ENCODE results near the gene SMIM32.

The SMIM32 gene

DNA sequence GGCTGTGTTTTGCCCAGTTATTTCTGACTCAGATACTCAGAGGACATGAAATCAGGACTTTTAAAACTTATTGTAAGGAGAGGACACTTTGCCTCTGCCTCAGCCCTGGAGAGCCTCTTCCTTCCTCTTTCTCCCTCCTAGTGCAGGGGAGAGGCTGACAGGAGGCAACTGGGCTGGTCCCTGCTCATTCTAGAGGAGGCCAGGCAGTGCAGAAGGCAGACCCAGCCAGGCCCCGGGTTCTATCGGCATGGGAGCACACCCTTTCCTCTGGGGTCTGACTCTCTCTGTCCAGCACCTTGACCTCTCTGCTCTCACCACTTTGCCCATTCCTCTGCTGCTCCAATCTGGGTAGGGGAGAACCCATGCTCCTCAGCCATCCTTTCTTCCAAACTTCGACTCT, 16.0 kb upstream of the SMIM32 start:
- no peak for DNase-seq (ENCODE audit: low read depth in 2 of 2, low spot score in 1 of 2)

DNA sequence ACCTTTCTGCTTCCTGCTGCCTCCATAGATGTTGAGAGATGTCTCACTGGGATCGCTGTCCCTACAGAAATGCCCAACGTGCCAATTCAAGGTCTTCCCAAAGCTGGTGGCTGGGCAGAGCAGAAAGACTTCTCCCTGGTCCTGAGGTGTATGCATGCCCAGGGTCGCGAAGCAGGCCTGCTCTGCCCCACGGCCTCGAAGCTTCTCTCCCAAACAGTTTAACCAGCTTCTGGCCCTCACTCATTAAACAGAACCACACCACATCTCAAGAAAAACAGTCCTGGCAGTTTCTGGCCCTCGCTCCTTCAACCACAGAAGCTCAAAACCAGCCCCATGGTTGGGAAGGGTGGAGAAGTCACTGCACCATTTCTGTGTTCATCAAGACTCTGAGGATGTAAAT, 14.7 kb upstream of the SMIM32 start:
- DNase-seq (ENCODE audit: low read depth in 2 of 2, low spot score in 1 of 2) = no peak

DNA sequence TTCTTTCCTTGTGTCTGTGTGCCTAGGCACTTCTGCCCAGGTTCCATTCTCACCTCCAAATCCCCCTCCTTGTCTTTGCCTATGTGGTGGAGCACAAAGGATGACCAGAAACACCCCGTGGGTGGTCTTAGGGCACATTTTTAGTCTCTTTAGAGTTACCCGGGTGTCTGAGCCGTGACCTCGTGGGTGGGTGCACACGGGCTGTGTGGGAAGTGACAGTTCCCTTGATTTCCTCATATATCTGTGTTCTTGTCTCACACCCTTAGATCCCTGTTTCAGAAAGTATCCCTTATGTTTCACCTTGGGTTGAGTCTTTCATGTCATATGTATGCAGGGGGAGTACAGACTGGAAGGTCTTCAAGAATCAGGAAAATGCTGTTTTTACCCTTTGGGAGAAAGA, 13.4 kb upstream of the SMIM32 start:
- DNase-seq (ENCODE audit: low read depth in 2 of 2, low spot score in 1 of 2) = no peak

DNA sequence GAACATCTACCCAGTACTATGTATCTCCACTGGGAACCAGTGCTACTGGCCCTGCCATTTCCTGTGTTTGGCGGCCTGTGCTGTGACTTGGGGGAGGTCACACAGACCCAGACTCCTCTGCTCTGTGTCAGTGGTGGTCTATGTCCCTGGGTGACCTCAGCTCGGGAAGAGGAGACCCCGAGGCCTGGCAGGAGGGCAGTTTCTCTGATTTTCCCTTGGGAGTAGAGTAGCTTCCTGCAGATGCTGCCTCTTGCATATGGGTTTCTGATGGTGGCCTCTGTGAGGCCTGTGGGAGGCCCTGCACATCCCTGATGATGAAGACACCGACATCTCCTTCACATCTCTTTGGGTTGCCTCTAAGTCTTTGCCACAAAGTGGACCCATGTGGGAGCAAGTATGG, 13.0 kb upstream of the SMIM32 start:
- no peak for DNase-seq (ENCODE audit: low read depth in 2 of 2, low spot score in 1 of 2)

DNA sequence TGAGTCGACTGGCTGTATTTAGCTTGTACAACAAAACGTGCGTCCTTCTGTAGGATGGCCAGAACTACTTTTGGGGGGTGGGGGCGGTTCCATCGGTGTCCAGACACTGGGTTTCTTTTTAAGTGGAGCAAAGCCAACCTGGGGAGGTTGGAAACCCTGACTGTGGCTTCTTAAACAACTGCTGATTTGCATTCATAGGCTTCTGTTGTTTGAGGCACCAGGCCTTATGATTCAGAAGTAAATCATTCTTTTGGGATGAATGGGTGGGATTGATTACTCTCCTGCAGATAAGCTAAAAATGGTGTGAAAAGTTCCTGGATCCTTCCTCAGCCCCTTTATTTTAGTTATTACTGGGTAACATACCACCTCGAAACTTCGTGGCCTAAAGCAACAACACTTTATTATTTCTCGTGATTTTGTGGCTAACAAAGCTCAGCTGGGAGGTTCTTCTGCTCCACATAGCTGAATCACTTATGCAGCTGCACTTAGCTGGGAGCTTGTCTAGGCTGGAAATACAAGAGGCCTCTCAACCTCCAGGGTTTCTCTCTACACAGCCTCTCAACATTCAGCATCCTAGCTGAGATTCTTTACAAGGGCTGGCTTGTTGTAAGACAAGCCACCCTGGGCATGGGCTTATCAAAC, 12.2 kb upstream of the SMIM32 start:
- DNase-seq (ENCODE audit: low read depth in 2 of 2, low spot score in 1 of 2) = no peak

DNA sequence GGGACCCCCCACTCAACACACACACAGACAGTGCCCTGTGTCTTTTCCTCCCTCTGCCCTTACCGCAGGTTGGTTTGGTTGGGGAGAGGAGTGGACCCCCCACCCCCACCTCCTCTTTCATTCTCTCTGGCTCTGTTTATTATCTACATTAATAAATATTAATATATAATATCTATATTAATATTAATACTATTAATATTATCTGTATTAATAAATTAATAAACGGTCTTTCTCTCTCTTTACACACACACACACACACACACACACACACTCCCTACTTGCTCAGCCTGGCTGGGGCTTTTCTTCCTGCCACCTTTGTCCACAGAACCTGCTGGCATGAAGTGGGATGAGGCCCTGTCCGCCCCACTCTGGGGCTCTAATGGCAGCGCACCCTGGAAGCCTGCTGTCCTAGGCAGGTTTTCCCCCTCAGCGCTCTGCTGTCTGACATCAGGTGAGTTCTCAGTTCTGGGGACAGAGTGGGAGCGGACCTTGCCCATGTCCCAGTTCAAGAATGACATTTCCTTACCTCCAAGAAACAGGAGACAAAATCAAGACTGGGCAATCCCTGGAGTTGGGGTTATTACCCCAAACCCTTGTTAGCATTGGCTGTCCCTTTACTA, 10.5 kb upstream of the SMIM32 start:
- DNase-seq (ENCODE audit: low read depth in 2 of 2, low spot score in 1 of 2) = no peak

DNA sequence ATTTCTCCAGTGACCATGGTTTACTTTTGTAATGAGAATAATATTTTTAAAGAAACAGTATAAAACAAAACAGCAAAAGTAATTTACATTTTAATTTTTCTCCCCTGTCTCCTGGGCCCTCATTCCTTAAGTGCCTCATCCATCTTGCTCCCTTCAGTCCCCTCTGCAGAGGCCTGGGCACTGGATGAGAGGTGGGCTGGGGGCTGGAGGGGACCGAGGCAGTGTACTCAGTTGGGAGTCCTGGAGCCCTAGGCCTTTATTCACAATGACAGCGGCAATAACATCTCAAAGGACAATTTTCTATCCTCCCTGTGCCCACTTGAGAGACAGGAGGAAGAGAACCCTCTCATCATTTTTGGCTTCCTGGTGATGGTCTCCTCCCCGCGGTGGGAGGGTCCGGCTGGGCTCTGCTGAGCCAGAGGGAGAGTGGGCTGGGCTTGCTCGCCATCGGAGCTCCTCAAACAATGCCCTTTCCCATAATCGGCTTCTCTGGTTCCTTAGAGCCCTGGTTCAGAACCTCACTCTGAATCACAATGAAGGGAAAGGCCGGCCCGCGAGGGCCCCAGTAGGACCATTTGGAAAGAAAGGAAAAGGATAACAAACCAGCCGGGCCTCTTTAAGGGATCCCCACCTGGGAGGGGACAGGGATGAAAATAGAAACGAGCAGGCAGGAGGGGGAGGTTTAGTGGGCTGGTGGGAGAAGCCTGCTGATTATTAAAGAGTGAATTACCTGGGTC, 9.7 kb upstream of the SMIM32 start:
- no peak for DNase-seq (ENCODE audit: low read depth in 2 of 2, low spot score in 1 of 2)

DNA sequence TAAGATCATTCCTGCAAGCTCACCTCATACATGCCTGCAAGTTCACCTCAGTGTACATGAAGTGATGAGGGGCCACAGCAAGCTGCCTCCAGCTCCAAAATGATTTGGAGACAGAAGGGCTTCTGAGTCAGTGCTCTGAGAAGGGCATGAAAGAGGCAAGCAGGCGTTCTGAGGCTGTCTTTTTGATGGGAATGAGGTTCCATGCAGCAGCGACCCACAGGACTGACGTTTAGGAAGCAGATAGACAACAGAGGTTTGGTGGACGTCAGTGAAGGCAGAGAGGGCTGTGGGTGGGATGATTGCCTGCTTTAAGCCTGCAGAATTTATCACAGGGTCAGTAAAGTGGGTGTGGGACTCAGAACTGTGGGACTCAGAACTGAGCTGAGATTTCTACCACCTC, 8.9 kb upstream of the SMIM32 start:
- DNase-seq (ENCODE audit: low read depth in 2 of 2, low spot score in 1 of 2) = no peak

DNA sequence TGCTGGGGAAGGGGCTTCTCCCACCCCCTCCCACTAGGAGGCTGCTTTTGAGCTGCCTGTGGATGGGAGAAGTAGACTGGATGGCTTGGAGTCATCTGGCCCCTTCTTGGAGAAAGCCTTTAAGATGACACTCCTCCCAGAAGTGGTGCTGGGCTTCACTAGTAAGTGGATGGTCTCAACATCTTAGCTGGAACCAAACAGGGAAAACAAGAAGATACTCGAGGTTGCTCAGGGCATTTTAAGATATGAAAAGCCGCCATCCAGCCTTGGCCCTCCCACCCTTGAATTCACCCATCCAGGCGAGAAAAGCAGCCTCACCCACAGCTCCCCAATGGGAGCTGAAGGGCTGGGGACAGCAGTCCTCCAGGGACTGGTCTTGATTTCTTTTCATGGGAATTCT, 7.8 kb upstream of the SMIM32 start:
- no peak for DNase-seq (ENCODE audit: low read depth in 2 of 2, low spot score in 1 of 2)

DNA sequence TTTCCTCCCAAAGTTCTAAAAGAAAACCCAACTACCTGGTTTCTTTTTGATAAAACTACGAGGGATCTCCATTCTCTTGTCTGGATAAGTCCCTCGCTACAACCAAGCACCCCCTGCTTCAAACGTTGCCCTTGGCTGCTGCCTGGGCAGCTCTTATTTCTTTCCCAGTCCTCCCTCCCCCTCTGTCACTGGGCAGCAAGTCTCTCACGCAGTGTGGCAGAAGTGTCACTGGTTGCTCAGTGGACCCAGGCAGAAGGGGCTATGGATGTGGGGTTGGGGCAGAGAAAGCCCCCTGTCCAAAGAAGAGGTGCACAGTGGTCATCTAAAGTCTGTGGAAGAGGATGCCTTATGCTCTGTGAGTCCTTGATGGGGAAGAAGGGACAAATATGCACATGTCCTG, 7.2 kb upstream of the SMIM32 start:
- no peak for DNase-seq (ENCODE audit: low read depth in 2 of 2, low spot score in 1 of 2)

DNA sequence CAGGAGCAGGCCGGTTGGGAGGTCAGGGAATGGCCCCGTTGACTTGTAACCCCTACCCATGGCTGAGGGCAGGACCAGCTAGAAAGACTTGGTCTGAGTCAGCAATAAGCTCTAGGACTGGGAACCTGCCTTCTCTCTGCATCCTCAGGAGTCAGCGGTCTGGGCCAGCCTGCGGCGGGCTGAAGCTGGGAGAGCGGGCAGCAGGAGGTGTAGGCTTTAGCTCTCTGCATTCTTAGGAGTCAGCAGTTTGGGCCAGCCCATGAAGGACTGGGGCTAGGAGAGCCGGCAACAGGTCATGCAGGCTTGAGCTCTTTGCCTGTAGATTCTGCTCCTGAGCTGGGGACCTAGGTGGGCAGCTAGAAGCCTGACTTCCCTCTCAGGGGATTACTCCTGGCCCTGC, 6.4 kb upstream of the SMIM32 start:
- no peak for DNase-seq (ENCODE audit: low read depth in 2 of 2, low spot score in 1 of 2)

DNA sequence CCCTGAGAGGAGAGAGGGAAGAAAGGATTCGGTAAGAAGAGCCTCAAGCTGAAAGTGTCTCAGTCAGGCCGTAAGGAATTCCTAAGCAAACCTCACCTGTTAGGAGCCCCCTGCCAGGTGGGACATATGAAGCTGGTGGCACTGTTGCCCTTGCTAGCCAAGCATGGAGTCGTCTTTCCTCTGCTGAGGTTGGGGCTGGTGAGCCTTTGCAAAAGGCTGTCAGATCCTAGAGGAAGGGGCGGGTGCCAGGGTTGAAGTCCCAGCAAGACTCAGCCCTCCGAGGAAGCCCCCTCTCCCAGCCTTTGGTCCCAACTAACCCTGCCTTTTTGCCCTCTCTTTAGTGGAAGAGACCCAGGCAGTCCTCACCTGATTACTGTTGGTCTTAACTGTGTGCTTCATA, 5.5 kb upstream of the SMIM32 start:
- no peak for DNase-seq (ENCODE audit: low read depth in 2 of 2, low spot score in 1 of 2)

DNA sequence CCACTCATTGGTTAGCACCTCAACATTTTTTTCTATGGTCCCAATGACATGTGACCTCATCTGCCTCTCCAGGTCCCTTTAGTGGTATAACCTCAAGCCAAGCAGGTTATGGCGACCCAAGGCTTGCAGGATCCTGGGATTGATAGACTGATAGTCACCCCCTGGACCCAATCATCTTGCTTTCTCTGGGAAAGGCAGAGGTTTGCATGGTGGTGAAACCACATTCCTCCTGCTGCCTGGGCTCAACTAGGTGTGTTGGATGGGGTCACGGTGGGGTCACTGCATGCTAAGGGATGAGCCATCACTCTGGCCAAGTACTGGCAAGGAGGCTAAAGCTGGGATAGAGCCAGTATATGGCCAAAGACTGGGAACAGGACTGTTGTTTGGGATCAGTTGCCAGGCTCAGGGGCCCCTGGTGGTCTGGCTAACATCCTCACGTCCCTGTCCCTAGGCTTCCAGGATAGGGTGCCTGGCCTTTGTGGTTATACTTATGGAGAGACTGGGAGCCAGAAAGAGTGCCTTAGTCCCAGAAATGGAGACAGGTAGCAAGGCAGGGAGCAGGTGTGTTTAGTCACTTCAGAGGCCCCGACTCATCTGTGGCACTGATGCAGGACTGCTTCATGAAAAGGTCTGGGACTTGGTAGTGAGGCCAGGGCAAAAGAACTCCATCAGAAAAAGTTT, 4.6 kb upstream of the SMIM32 start:
- DNase-seq (ENCODE audit: low read depth in 2 of 2, low spot score in 1 of 2) = no peak

DNA sequence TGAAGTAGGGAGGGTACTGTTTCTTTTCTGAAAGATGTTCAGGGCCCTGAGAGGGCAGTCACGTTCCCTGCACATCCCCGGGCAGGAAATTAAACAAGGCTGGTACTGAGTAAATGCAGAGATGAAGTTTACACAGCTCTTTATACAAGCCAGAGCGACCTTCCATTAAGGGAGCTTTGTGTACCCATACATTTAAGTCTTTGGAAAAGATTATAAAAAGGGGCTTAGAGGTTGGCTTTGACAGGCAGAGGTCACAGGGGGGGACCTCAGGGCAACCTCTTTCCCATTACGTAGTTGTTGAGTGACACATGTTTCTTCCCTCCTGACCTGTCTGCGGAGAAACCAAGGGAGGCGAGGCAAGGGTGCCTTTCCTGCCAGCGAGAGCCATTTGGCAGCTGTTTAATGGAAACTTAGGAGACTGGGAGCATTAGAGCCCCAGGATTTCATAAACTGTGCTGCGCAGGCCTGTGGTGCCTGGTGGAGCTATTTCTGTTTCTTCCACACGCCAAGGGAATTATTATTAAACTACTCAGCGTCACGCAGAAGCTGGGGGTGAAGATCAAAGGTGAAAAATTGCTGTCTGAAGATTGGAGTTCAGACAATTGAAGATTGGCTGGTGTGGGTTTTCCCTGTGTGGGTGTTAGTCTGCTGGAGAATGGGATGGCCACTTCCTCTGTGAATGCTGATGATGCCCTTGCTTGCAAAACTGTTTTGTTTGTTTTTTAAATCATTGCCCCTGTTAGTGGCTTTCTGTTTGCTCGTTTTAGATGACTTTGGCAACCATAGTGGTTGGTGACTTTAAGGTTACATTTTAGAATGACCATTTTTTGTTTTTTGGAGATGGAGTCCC, 3.2 kb upstream of the SMIM32 start:
- no peak for DNase-seq (ENCODE audit: low read depth in 2 of 2, low spot score in 1 of 2)

DNA sequence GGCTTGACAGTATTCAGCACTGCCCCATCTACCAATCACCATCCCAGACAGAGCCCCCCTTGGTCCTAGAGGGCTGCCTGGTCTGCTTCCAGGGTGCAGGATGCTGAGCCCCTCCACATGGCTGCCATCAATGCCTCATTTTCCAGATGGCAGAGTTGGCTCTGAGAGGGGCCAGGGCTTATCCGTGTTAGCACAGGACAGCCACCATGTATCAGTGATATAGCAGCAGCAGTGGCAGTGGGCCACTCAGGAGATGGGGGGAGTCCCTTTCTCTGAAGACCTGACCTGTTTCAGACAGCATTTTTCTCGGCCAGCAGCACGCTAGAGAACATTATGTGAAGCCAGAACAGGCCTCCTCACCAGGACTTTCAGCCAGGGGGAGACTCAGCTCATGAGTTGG, 1.6 kb upstream of the SMIM32 start:
- no peak for DNase-seq (ENCODE audit: low read depth in 2 of 2, low spot score in 1 of 2)

DNA sequence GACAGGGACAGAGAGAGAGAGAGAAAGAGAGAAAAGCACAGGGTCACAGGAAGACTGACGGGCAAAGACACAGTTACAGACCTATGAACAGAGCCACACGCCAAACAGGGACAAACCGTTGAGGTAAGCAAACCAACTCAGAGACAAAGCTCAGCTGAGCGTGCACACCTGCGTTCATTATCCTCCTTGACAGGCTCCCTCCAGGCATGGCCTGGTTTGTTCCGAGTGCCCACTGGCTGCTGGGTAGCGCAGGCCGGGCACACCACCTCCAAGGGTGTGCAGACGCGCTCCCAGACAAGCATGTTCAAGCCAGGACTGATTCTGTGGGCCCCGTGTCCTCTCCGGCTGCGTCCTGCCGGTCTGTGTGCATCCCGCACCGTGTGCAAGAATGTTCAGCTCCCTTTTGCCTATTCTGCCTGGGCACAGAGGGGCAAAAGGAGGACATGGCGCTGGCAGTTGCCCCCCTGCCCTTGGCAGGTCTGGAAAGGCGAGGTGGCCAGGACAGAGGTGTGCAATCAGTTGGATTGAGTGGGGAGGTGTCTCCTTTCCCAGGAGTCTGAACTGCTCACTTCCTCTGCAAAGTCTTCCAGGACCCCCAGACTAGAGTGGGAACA, 467 bp upstream of the SMIM32 start:
- no peak for DNase-seq (ENCODE audit: low read depth in 2 of 2, low spot score in 1 of 2)

DNA sequence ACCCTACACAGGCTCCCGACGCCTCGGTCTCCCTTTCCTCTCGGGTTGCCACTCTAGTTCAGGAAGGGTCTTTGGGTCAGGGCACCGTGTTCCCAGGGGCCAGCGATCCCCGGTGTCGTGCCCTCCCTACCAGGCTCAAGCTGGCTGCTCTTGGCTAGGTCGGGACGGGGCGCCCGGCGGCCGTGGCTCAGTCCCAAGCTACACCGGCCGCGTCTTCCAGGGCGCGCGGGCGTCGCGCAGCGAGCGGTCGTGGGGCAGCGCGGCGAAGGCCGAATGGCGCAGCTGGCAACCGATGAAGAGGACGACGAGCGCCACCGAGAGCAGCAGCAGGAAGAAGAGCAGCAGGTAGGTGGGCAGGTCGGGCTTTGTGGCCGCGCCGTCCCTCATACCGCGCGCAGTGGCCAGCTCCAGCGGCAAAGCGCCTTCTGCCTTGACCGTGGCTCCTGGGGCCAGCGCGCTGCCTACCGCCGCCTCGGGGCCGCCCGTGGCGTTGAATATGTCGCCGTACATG, 892 bp downstream of the SMIM32 start:
- no peak for DNase-seq (ENCODE audit: low read depth in 2 of 2, low spot score in 1 of 2)

DNA sequence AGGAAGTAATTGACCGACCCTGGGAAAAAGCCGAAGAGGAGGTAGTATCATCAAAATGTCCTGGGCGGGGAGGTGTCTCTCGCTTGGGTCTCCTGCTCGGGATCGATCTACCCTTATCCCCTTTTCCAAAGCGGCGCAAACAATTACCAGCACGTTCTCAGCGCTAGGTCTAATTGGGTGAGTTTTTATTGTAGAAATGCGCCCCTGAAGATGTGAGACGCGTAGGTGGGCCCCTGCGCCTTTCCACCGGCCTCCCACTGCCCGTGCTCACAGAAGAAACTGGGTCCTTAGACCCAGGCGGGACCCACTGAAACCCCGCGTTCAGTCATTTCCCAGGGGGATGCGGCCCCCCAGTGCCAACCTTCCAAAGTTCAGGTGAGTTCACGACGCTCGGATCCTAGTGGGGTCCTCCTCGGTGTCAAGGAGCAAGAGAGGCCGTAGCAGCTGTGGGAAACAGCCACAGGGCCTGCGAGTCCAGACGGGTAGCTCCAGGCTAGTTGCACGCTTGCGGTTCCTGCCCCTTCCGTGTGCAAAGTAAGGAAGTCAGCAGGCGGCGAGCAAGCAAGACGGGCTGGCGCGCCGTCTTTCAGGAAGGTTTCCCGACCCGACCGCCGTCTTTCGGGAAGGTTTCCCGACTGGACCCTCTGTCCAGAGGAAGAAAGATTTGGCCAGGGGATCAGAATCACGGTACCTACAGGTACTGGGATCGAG, 1.5 kb downstream of the SMIM32 start:
- DNase-seq (ENCODE audit: low read depth in 2 of 2, low spot score in 1 of 2) = no peak

DNA sequence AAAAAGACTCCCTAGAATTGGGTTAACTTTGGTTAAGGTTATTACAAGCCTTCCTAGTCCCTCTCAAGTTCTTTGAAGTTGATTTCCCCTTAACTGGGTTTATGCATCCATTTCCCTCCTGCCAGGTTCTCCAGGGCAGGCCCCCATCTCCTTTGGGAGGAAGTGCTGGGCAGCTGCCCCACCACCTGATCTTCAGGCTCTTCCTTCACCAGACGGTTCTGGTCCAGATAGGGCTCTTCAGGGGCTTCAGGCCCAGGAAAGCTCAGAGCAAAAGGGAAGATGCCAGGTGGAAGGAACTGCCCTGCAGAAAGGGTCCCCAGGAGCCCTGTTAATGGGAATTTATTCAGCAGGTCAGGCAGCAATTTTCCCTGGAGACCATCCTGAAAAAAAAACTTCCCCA, 2.1 kb downstream of the SMIM32 start:
- DNase-seq (ENCODE audit: low read depth in 2 of 2, low spot score in 1 of 2) = no peak

Data from stimulated activated CD8-positive, alpha-beta memory T cell treated with anti-CD3 and anti-CD28 coated beads, Interleukin-4, amount 100 ng/mL, for 4 hours (primary cell).